H1 (cell line): ENCODE data around the gene SEC31A. TPM values are rescaled to one million over a fixed set of nuclear protein-coding genes. Genes with fewer than 3 reads are reported as not detected.

Source experiments
- CTCF ChIA-PET: fragments of 300-600 bp; sonication (Branson Sonifier 250); formaldehyde crosslinking; loops from one replicate; lab custom pipeline; 2021; ENCODE audit not compliant: partially characterized antibody; lab: Charles Lee
- POLR2A ChIA-PET: fragments of 300-600 bp; sonication (Branson Sonifier 250); formaldehyde crosslinking; loops from one replicate; lab custom pipeline; 2021; ENCODE audit warnings: inconsistent platforms; ENCODE audit not compliant: partially characterized antibody; lab: Charles Lee
- DNase-seq, 2 experiments: peaks; one replicate each; pipeline versions ENCODE4 v3.0.0 to v3.0.0-alpha.2; 2010 to 2022; ENCODE audit warnings: low spot score in 2 of 2, low read depth in 1 of 2, mixed read lengths in 1 of 2
- FAIRE-seq: peaks from 2 replicates; lab custom pipeline; 2011; peaks lifted over from hg19 to GRCh38; lab: Jason Lieb, UNC
- H2AFZ ChIP-seq: 2 replicates; pipeline ENCODE4 v1.8.1; 2012; ENCODE audit warnings: low read length, inconsistent platforms
- H2AK5ac ChIP-seq: 2 replicates; pipeline ENCODE4 v1.6.1; 2013; ENCODE audit warnings: low read depth, low read length
- H2BK120ac ChIP-seq: replicated peaks from 2 replicates; pipeline ENCODE3; 2013; ENCODE audit warnings: low read depth, low read length, inconsistent platforms
- H2BK12ac ChIP-seq: 2 replicates; pipeline ENCODE4 v1.6.1; 2013; ENCODE audit warnings: low read depth, low read length
- H2BK15ac ChIP-seq: 2 replicates; pipeline ENCODE4 v1.6.1; 2013; ENCODE audit warnings: low read length
- H2BK20ac ChIP-seq: 2 replicates; pipeline ENCODE4 v1.6.1; 2013; ENCODE audit warnings: low read length
- H2BK5ac ChIP-seq: 2 replicates; pipeline ENCODE4 v1.6.1; 2013; ENCODE audit warnings: low read depth, low read length
- H3K14ac ChIP-seq: 2 replicates; pipeline ENCODE4 v1.6.1; 2013; ENCODE audit warnings: inconsistent platforms; ENCODE audit not compliant: insufficient read length
- H3K18ac ChIP-seq: 2 replicates; pipeline ENCODE4 v1.6.1; 2013; ENCODE audit warnings: low read length; ENCODE audit errors: extremely low read depth
- H3K23ac ChIP-seq: 2 replicates; pipeline ENCODE4 v1.6.1; 2013; ENCODE audit warnings: inconsistent platforms; ENCODE audit not compliant: insufficient read length
- H3K23me2 ChIP-seq: 2 replicates; pipeline ENCODE4 v1.6.1; 2013; ENCODE audit warnings: low read depth, low read length
- H3K27ac ChIP-seq: 2 replicates; pipeline ENCODE4 v1.6.1; 2011; ENCODE audit warnings: low read depth, low read length, inconsistent platforms
- H3K27me3 ChIP-seq, 4 experiments: replicated peaks in 1 of 4; 1 replicate in 1 of 4; 2 replicates in 3 of 4; pipeline versions ENCODE4 v1.6.1 to v1.8.1; 2011 to 2013; ENCODE audit warnings: low read length in 3 of 4, mild to moderate bottlenecking in 3 of 4, inconsistent platforms in 2 of 4, mixed read lengths in 2 of 4, moderate library complexity in 1 of 4; ENCODE audit not compliant: control insufficient read depth in 3 of 4, insufficient read depth in 3 of 4; ENCODE audit errors: extremely low read depth in 1 of 4
- H3K36me3 ChIP-seq, 4 experiments: 2 replicates each; pipeline versions ENCODE4 v1.6.1 to v1.8.1; 2011 to 2013; ENCODE audit warnings: mild to moderate bottlenecking in 4 of 4, low read length in 3 of 4, moderate library complexity in 2 of 4, control low read depth in 1 of 4, inconsistent platforms in 1 of 4; ENCODE audit not compliant: insufficient read depth in 4 of 4, control insufficient read depth in 2 of 4
- H3K4ac ChIP-seq: replicated peaks from 2 replicates; pipeline ENCODE3; 2013; ENCODE audit warnings: low read length, low read depth, mixed read lengths, inconsistent platforms; ENCODE audit not compliant: insufficient read length
- H3K4me1 ChIP-seq, 4 experiments: replicated peaks in 1 of 4; 1 replicate in 1 of 4; 2 replicates in 3 of 4; pipeline versions ENCODE4 v1.6.1 to v1.8.1; 2011 to 2013; ENCODE audit warnings: low read length in 3 of 4, inconsistent platforms in 2 of 4, mixed read lengths in 1 of 4; ENCODE audit not compliant: insufficient read depth in 4 of 4, control insufficient read depth in 3 of 4
- H3K4me2 ChIP-seq, 2 experiments: 2 replicates each; pipeline versions ENCODE4 v1.6.1 to v1.8.1; 2011 to 2013; ENCODE audit warnings: low read depth in 2 of 2, low read length in 2 of 2, control low read depth in 1 of 2, inconsistent platforms in 1 of 2, mild to moderate bottlenecking in 1 of 2; ENCODE audit not compliant: insufficient read depth in 1 of 2
- H3K4me3 ChIP-seq, 4 experiments: fragments of 200-600, 300-600 bp in 1 of 4; sonication (generic), shearing (Covaris generic), sonication (Bioruptor Twin) in 1 of 4; 2 replicates each; pipeline versions ENCODE4 v1.5.1 to v1.8.1; 2011 to 2016; ENCODE audit warnings: low read length in 4 of 4, low read depth in 3 of 4, control low read depth in 2 of 4, inconsistent platforms in 2 of 4, mild to moderate bottlenecking in 2 of 4, mixed read lengths in 1 of 4, moderate library complexity in 1 of 4; ENCODE audit not compliant: insufficient read depth in 2 of 4; ENCODE audit errors: extremely low read depth in 1 of 4
- H3K56ac ChIP-seq: replicated peaks from 2 replicates; pipeline ENCODE3; 2013; ENCODE audit warnings: low read depth, mild to moderate bottlenecking, mixed read lengths, low read length, inconsistent platforms; ENCODE audit not compliant: insufficient read length
- H3K79me1 ChIP-seq: 2 replicates; pipeline ENCODE4 v1.6.1; 2013; ENCODE audit warnings: low read depth, low read length, control low read depth
- H3K79me2 ChIP-seq, 2 experiments: 2 replicates each; pipeline versions ENCODE4 v1.6.1 to v1.8.1; 2012 to 2013; ENCODE audit warnings: low read length in 2 of 2, mild to moderate bottlenecking in 2 of 2, inconsistent platforms in 1 of 2; ENCODE audit not compliant: insufficient read depth in 2 of 2, control insufficient read depth in 1 of 2
- H3K9ac ChIP-seq, 4 experiments: replicated peaks in 1 of 4; 1 replicate in 1 of 4; 2 replicates in 3 of 4; pipeline versions ENCODE4 v1.6.1 to v1.8.1; 2011 to 2013; ENCODE audit warnings: low read depth in 3 of 4, low read length in 3 of 4, control low read depth in 2 of 4, mild to moderate bottlenecking in 2 of 4, moderate library complexity in 2 of 4, inconsistent platforms in 1 of 4; ENCODE audit errors: extremely low read depth in 1 of 4
- H3K9me3 ChIP-seq, 2 experiments: 2 replicates each; pipeline versions ENCODE4 v1.6.1 to v1.8.1; 2012 to 2013; ENCODE audit warnings: mild to moderate bottlenecking in 2 of 2, moderate library complexity in 2 of 2, control low read depth in 1 of 2, inconsistent platforms in 1 of 2, low read depth in 1 of 2, low read length in 1 of 2, mixed read lengths in 1 of 2; ENCODE audit not compliant: insufficient read depth in 2 of 2
- H4K20me1 ChIP-seq, 2 experiments: replicated peaks in 1 of 2; 2 replicates each; pipeline versions ENCODE3 to v1.8.1; 2011 to 2013; ENCODE audit warnings: inconsistent platforms in 2 of 2, low read length in 2 of 2, mild to moderate bottlenecking in 1 of 2; ENCODE audit not compliant: insufficient read depth in 2 of 2, control insufficient read depth in 1 of 2
- H4K5ac ChIP-seq: 2 replicates; pipeline ENCODE4 v1.6.1; 2013; ENCODE audit warnings: low read length, low read depth, mixed read lengths, inconsistent platforms; ENCODE audit not compliant: insufficient read length
- H4K8ac ChIP-seq: 2 replicates; pipeline ENCODE4 v1.8.0; 2013; ENCODE audit warnings: mild to moderate bottlenecking, moderate library complexity, low read length, inconsistent platforms; ENCODE audit not compliant: insufficient read depth; ENCODE audit errors: extremely low read depth
- H4K91ac ChIP-seq: replicated peaks from 2 replicates; pipeline ENCODE3; 2013; ENCODE audit warnings: low read length, mixed read lengths, inconsistent platforms; ENCODE audit not compliant: insufficient read length
- CBX5 ChIP-seq: fragments of 300-800, 300-1000 bp; sonication (generic); IDR thresholded peaks from 2 replicates; pipeline ENCODE4 v1.7.1; 2016; ENCODE audit warnings: antibody characterized with exemption, low read length, low read depth
- CEBPB ChIP-seq: IDR thresholded peaks from 2 replicates; pipeline ENCODE4 v1.6.1; 2012; ENCODE audit warnings: low read depth, low read length
- CREB1 ChIP-seq: IDR thresholded peaks from 2 replicates; pipeline ENCODE4 v1.6.1; 2012; ENCODE audit warnings: inconsistent platforms
- KDM1A ChIP-seq: fragments of 200-600, 300-600 bp; sonication (generic); IDR thresholded peaks from 2 replicates; pipeline ENCODE4 v1.7.1; 2016; ENCODE audit warnings: mild to moderate bottlenecking, low read length, borderline replicate concordance
- POLR2A ChIP-seq, 2 experiments: IDR thresholded peaks; 1 replicate in 1 of 2; 2 replicates in 1 of 2; pipeline ENCODE4 v1.6.1; 2011; ENCODE audit warnings: low read depth in 2 of 2, low read length in 2 of 2, mild to moderate bottlenecking in 2 of 2; ENCODE audit errors: control extremely low read depth in 1 of 2
- POU5F1 ChIP-seq: IDR thresholded peaks from 2 replicates; pipeline ENCODE4 v1.6.1; 2011; ENCODE audit warnings: low read depth, mild to moderate bottlenecking, low read length, moderate library complexity
- RNF2 ChIP-seq: fragments of 200-900, 300-1000 bp; sonication (generic); IDR thresholded peaks from 2 replicates; pipeline ENCODE4 v1.7.1; 2016; ENCODE audit warnings: borderline replicate concordance, low read depth, mild to moderate bottlenecking, antibody characterized with exemption, low read length; ENCODE audit not compliant: poor library complexity, severe bottlenecking; ENCODE audit errors: missing control alignments
- RXRA ChIP-seq: IDR thresholded peaks from 2 replicates; pipeline ENCODE4 v1.6.1; 2011; ENCODE audit warnings: low read depth, mild to moderate bottlenecking, low read length, moderate library complexity; ENCODE audit not compliant: insufficient read depth
- SUZ12 ChIP-seq: fragments of 200-600 bp; sonication (generic); IDR thresholded peaks from 2 replicates; pipeline ENCODE4 v1.6.1; 2012; ENCODE audit warnings: mild to moderate bottlenecking, inconsistent platforms, low read length, moderate library complexity, mixed read lengths
- YY1 ChIP-seq: IDR thresholded peaks from 2 replicates; pipeline ENCODE4 v1.6.1; 2011; ENCODE audit warnings: low read depth, mild to moderate bottlenecking, low read length
- WGBS, 2 experiments: shearing (Covaris generic) in 1 of 2; methylation state at CpG; one replicate each; pipeline versions ENCODE4 v1.1.6 to v1.1.7; 2013 to 2015; ENCODE audit warnings: low lambda C conversion rate in 2 of 2, mixed read lengths in 2 of 2, inconsistent platforms in 1 of 2, low coverage in 1 of 2, missing lambda C conversion rate in 1 of 2; ENCODE audit not compliant: insufficient replicate concordance in 2 of 2, insufficient coverage in 1 of 2, insufficient read length in 1 of 2; ENCODE audit errors: extremely low coverage in 1 of 2, missing lambda C conversion rate in 1 of 2; 5-methylcytosine and 5-hydroxymethylcytosine counted together
- polyA plus RNA-seq, 7 experiments: library from polyadenylated mRNA; depleted of rRNA in 3 of 7; stranded (reverse) in 5 of 7; unstranded in 2 of 7; fragments of >200 nt in 5 of 7; fragments of 200-250 nt in 2 of 7; gene quantifications; 1 replicate in 5 of 7; 2 replicates in 1 of 7; 4 replicates in 1 of 7; pipeline versions ENCODE4 v1.2.1 to v1.2.3, GENCODE V29; 2011 to 2013; ENCODE audit warnings: missing spikeins in 2 of 7, mixed read lengths in 2 of 7
- total RNA-seq: library from RNA; stranded (reverse); fragmentation: NEBNext Ultra II Directional; extraction: Animal tissue kit (Norgen Biotek cat#: 25700); gene quantifications from 2 replicates; pipeline ENCODE4 v1.2.1, GENCODE V29; 2021
- TF ChIP-seq, protein P1 (sequence below), 3 experiments: IDR thresholded peaks; 1 replicate in 2 of 3; 2 replicates in 1 of 3; pipeline versions ENCODE4 v1.5.1 to v1.6.1; 2011; ENCODE audit warnings: low read length in 3 of 3, mild to moderate bottlenecking in 3 of 3, inconsistent platforms in 2 of 3, low read depth in 1 of 3, moderate library complexity in 1 of 3; ENCODE audit not compliant: insufficient read depth in 1 of 3; ENCODE audit errors: control extremely low read depth in 1 of 3

The SEC31A gene
- total and polyA plus RNA-seq, 2 of the 8 experiments (the other 6 are each of a cell fraction or from before 2014, with no cell fraction given) = 112 to 125 TPM

DNA sequence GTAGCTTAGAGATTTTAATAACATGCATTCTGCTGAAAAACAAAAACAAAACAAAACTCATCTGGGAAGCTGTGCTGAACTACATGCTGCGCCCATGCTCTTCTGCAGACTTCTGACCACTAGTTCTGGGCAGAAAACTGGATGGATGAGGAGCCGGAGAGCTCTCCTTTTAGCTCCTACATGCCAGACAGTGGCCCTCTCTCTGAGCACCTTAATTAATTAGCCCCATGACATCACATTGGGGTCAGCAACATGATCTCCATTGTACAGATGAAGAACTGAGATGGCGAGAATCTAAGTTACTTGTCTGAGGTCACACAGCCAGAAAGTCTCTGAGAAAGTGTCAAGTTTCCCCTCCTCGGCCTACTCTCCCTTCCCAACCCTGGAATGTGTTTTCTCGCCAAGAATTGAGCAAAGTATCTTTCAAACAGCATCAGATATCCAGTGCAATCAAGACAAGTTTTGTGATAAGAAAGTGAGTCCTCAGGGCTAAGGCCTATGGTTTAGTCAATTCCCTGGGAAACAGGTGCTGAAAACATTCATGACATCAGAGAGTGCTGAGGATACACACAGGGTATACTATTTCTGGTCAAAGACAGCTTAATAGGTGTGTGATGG lies 113.9 kb downstream of the SEC31A start:
- Histone ChIP-seq H3K27me3 (peaks cover 6 to 18% (median 13%) of the 10 kb centered on the region in 4 experiments), H2BK15ac (no peak overlapping the region), H2BK120ac (no peak overlapping the region), H3K36me3 (no peaks in the 10 kb centered on the region), H2AK5ac (no peak overlapping the region), H3K23ac (no peak overlapping the region), H3K79me2 (no peaks in the 10 kb centered on the region), H3K79me1 (no peaks in the 10 kb centered on the region), H4K91ac (no peak overlapping the region), H4K8ac (no peak overlapping the region), H3K4ac (no peak overlapping the region), H2AFZ (no peak overlapping the region), H2BK5ac (no peak overlapping the region), H2BK20ac (no peak overlapping the region), H3K14ac (no peak overlapping the region), H3K27ac (no peak overlapping the region), H3K4me3 (no peak overlapping the region), H3K18ac (no peak overlapping the region), H3K56ac (no peak overlapping the region), H3K4me1 (peaks cover 0 to 8% (median 0%) of the 10 kb centered on the region in 4 experiments; a peak in 2 of 7 replicates), H3K9me3 (no peaks in the 10 kb centered on the region), H3K23me2 (no peaks in the 10 kb centered on the region), H2BK12ac (no peak overlapping the region), H3K4me2 (no peak overlapping the region), H4K5ac (no peak overlapping the region), H3K9ac (no peak overlapping the region), H4K20me1 (peaks cover 1 to 6% of the 10 kb centered on the region in 2 experiments)
- POLR2A ChIA-PET = no interaction called here
- CTCF ChIA-PET = interaction anchor here (0.6 to 5.0 kb wide), 8 partner anchors 8 to 43 kb away, joined by 3 to 21 read pairs (median 4); no protein-coding TSS in a partner anchor
- 81% methylated on average over 5 of the region's 5 CpGs; no CpG with 5 or more reads in 1 of the 2 experiments for WGBS, 2 experiments
- FAIRE-seq = no peak
- no peak for DNase-seq
- TF ChIP-seq YY1 = no peak
- TF ChIP-seq CBX5 = no peak
- TF ChIP-seq POU5F1 = no peak
- TF ChIP-seq SUZ12 = no peak
- no peak for TF ChIP-seq KDM1A
- TF ChIP-seq, protein P1, sequence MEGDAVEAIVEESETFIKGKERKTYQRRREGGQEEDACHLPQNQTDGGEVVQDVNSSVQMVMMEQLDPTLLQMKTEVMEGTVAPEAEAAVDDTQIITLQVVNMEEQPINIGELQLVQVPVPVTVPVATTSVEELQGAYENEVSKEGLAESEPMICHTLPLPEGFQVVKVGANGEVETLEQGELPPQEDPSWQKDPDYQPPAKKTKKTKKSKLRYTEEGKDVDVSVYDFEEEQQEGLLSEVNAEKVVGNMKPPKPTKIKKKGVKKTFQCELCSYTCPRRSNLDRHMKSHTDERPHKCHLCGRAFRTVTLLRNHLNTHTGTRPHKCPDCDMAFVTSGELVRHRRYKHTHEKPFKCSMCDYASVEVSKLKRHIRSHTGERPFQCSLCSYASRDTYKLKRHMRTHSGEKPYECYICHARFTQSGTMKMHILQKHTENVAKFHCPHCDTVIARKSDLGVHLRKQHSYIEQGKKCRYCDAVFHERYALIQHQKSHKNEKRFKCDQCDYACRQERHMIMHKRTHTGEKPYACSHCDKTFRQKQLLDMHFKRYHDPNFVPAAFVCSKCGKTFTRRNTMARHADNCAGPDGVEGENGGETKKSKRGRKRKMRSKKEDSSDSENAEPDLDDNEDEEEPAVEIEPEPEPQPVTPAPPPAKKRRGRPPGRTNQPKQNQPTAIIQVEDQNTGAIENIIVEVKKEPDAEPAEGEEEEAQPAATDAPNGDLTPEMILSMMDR (IDR thresholded peaks at IDR 0.05; ENCODE audit: control extremely low read depth in 1 of 3, insufficient read depth in 1 of 3, low read depth in 1 of 3, low read length in 3 of 3) = no peak
- TF ChIP-seq CEBPB = no peak
- no peak for TF ChIP-seq RXRA
- no peak for TF ChIP-seq POLR2A (IDR thresholded peaks at IDR 0.05; ENCODE audit: control extremely low read depth in 1 of 2, low read depth in 2 of 2, low read length in 2 of 2)
- TF ChIP-seq CREB1 = no peak
- no peak for TF ChIP-seq RNF2
